22Rv1 (cell line): ENCODE measurements around the gene CFD.

Source experiments
- ZFX ChIP-seq: fragments of 450-650 bp; IDR thresholded peaks from 2 replicates; pipeline ENCODE4 v1.6.1; 2017; ENCODE audit warnings: antibody characterized with exemption, borderline replicate concordance
- TF ChIP-seq, protein P1 (sequence below): fragments of 450-650 bp; IDR thresholded peaks from 2 replicates; pipeline ENCODE4 v1.5.1; 2017; ENCODE audit warnings: mild to moderate bottlenecking

DNA sequence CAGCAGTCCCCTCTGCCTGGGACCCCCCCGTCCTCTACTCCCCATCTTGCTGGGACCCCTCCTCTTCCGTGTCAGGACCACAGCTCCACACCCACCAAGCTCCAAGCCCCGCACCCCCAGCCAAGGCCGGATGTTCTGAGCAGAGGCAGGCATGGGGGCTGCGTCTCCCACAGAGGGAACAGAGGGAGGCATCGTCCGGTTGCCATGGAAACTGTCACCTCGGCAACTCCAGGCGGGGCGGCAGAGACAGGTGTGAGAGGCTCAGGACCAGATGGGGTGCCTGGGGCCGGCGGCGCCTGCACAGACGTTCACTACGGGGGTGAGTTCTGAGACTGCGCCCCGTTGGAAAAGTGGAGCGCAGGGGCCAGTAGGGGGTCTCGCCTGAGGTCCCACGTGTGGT lies 39.2 kb downstream of the CFD start:
- TF ChIP-seq, protein P1, sequence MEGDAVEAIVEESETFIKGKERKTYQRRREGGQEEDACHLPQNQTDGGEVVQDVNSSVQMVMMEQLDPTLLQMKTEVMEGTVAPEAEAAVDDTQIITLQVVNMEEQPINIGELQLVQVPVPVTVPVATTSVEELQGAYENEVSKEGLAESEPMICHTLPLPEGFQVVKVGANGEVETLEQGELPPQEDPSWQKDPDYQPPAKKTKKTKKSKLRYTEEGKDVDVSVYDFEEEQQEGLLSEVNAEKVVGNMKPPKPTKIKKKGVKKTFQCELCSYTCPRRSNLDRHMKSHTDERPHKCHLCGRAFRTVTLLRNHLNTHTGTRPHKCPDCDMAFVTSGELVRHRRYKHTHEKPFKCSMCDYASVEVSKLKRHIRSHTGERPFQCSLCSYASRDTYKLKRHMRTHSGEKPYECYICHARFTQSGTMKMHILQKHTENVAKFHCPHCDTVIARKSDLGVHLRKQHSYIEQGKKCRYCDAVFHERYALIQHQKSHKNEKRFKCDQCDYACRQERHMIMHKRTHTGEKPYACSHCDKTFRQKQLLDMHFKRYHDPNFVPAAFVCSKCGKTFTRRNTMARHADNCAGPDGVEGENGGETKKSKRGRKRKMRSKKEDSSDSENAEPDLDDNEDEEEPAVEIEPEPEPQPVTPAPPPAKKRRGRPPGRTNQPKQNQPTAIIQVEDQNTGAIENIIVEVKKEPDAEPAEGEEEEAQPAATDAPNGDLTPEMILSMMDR = no peak
- TF ChIP-seq ZFX = no peak
